ENCODE results near the gene JAK1. TPM values are rescaled to one million over a fixed set of nuclear protein-coding genes. Genes with fewer than 3 reads are reported as not detected.

The JAK1 gene
- total and polyA plus RNA-seq, 2 experiments from 2014 or later = 8.0 to 19.5 TPM

- no peaks in the 10 kb centered on the region for H3F3A ChIP-seq (replicated peaks; ENCODE audit: low read depth)
- no peak overlapping the region for H3K27ac ChIP-seq (ENCODE audit: low read depth)
- no peaks in the 10 kb centered on the region for H3K79me2 ChIP-seq (replicated peaks; ENCODE audit: insufficient read depth)
- 0 out of 2 replicates have a peak, but pooled peaks cover 4% of the 10 kb centered on the region for H3K36me3 ChIP-seq (ENCODE audit: insufficient read depth)
- peaks cover 5% of the 10 kb centered on the region; the same call in 1 of the 2 replicates for H4K20me1 ChIP-seq (replicated peaks; ENCODE audit: insufficient read depth)
- H3K36me3 Mint-ChIP-seq (ENCODE audit: low read depth) = peaks cover 27% of the 10 kb centered on the region
- no peak overlapping the region for H2AFZ ChIP-seq
- H3K4me2 ChIP-seq = no peak overlapping the region
- TF ChIP-seq JUNB (IDR thresholded peaks at IDR 0.05; ENCODE audit: unreplicated experiment) = no peak
- TF ChIP-seq ZNF114 (CRISPR knock-in tag; IDR thresholded peaks at IDR 0.05) = no peak
- TF ChIP-seq, protein P1, sequence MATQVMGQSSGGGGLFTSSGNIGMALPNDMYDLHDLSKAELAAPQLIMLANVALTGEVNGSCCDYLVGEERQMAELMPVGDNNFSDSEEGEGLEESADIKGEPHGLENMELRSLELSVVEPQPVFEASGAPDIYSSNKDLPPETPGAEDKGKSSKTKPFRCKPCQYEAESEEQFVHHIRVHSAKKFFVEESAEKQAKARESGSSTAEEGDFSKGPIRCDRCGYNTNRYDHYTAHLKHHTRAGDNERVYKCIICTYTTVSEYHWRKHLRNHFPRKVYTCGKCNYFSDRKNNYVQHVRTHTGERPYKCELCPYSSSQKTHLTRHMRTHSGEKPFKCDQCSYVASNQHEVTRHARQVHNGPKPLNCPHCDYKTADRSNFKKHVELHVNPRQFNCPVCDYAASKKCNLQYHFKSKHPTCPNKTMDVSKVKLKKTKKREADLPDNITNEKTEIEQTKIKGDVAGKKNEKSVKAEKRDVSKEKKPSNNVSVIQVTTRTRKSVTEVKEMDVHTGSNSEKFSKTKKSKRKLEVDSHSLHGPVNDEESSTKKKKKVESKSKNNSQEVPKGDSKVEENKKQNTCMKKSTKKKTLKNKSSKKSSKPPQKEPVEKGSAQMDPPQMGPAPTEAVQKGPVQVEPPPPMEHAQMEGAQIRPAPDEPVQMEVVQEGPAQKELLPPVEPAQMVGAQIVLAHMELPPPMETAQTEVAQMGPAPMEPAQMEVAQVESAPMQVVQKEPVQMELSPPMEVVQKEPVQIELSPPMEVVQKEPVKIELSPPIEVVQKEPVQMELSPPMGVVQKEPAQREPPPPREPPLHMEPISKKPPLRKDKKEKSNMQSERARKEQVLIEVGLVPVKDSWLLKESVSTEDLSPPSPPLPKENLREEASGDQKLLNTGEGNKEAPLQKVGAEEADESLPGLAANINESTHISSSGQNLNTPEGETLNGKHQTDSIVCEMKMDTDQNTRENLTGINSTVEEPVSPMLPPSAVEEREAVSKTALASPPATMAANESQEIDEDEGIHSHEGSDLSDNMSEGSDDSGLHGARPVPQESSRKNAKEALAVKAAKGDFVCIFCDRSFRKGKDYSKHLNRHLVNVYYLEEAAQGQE (IDR thresholded peaks at IDR 0.05; ENCODE audit: unreplicated experiment) = no peak
- no peak for TF ChIP-seq CTCF (conservative IDR thresholded peaks at IDR 0.05; ENCODE audit: low read depth in 2 of 2)
- TF ChIP-seq EZH2phosphoT487 (IDR thresholded peaks at IDR 0.05; ENCODE audit: unreplicated experiment) = no peak
- TF ChIP-seq, protein P2, sequence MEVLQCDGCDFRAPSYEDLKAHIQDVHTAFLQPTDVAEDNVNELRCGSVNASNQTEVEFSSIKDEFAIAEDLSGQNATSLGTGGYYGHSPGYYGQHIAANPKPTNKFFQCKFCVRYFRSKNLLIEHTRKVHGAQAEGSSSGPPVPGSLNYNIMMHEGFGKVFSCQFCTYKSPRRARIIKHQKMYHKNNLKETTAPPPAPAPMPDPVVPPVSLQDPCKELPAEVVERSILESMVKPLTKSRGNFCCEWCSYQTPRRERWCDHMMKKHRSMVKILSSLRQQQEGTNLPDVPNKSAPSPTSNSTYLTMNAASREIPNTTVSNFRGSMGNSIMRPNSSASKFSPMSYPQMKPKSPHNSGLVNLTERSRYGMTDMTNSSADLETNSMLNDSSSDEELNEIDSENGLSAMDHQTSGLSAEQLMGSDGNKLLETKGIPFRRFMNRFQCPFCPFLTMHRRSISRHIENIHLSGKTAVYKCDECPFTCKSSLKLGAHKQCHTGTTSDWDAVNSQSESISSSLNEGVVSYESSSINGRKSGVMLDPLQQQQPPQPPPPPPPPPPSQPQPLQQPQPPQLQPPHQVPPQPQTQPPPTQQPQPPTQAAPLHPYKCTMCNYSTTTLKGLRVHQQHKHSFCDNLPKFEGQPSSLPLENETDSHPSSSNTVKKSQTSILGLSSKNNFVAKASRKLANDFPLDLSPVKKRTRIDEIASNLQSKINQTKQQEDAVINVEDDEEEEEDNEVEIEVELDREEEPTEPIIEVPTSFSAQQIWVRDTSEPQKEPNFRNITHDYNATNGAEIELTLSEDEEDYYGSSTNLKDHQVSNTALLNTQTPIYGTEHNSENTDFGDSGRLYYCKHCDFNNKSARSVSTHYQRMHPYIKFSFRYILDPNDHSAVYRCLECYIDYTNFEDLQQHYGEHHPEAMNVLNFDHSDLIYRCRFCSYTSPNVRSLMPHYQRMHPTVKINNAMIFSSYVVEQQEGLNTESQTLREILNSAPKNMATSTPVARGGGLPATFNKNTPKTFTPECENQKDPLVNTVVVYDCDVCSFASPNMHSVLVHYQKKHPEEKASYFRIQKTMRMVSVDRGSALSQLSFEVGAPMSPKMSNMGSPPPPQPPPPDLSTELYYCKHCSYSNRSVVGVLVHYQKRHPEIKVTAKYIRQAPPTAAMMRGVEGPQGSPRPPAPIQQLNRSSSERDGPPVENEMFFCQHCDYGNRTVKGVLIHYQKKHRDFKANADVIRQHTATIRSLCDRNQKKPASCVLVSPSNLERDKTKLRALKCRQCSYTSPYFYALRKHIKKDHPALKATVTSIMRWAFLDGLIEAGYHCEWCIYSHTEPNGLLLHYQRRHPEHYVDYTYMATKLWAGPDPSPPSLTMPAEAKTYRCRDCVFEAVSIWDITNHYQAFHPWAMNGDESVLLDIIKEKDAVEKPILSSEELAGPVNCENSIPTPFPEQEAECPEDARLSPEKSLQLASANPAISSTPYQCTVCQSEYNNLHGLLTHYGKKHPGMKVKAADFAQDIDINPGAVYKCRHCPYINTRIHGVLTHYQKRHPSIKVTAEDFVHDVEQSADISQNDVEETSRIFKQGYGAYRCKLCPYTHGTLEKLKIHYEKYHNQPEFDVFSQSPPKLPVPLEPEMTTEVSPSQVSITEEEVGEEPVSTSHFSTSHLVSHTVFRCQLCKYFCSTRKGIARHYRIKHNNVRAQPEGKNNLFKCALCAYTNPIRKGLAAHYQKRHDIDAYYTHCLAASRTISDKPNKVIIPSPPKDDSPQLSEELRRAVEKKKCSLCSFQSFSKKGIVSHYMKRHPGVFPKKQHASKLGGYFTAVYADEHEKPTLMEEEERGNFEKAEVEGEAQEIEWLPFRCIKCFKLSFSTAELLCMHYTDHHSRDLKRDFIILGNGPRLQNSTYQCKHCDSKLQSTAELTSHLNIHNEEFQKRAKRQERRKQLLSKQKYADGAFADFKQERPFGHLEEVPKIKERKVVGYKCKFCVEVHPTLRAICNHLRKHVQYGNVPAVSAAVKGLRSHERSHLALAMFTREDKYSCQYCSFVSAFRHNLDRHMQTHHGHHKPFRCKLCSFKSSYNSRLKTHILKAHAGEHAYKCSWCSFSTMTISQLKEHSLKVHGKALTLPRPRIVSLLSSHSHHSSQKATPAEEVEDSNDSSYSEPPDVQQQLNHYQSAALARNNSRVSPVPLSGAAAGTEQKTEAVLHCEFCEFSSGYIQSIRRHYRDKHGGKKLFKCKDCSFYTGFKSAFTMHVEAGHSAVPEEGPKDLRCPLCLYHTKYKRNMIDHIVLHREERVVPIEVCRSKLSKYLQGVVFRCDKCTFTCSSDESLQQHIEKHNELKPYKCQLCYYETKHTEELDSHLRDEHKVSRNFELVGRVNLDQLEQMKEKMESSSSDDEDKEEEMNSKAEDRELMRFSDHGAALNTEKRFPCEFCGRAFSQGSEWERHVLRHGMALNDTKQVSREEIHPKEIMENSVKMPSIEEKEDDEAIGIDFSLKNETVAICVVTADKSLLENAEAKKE (CRISPR knock-in tag; IDR thresholded peaks at IDR 0.05) = no peak
- TF ChIP-seq NANOG (IDR thresholded peaks at IDR 0.05; ENCODE audit: borderline replicate concordance) = no peak
- no peak for TF ChIP-seq POLR2AphosphoS5 (IDR thresholded peaks at IDR 0.05; ENCODE audit: low read depth)
- TF ChIP-seq, protein P3, sequence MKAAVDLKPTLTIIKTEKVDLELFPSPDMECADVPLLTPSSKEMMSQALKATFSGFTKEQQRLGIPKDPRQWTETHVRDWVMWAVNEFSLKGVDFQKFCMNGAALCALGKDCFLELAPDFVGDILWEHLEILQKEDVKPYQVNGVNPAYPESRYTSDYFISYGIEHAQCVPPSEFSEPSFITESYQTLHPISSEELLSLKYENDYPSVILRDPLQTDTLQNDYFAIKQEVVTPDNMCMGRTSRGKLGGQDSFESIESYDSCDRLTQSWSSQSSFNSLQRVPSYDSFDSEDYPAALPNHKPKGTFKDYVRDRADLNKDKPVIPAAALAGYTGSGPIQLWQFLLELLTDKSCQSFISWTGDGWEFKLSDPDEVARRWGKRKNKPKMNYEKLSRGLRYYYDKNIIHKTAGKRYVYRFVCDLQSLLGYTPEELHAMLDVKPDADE (IDR thresholded peaks at IDR 0.05) = no peak
- no peak for TF ChIP-seq CREB1 (CRISPR knock-in tag; IDR thresholded peaks at IDR 0.05; ENCODE audit: low read depth)
- no peak for TF ChIP-seq EZH2 (IDR thresholded peaks at IDR 0.05; ENCODE audit: low read depth, unreplicated experiment)
- TF ChIP-seq ZNF331 (CRISPR knock-in tag; IDR thresholded peaks at IDR 0.05; ENCODE audit: low read depth) = no peak
- no peak for TF ChIP-seq STAT1 (IDR thresholded peaks at IDR 0.05; ENCODE audit: unreplicated experiment)
- H3K27me3 Mint-ChIP-seq (ENCODE audit: insufficient read depth, low read depth, poor library complexity) = peaks cover 2% of the 10 kb centered on the region
- H3K4me1 Mint-ChIP-seq = no peaks in the 10 kb centered on the region; the same call in 2 of the 3 replicates
- no peaks in the 10 kb centered on the region for H3K9me3 Mint-ChIP-seq
- DNase-seq (ENCODE audit: low spot score) = no peak
- H3K9me2 ChIP-seq (ENCODE audit: insufficient read depth) = 0 out of 2 replicates have a peak, but pooled peaks cover 3% of the 10 kb centered on the region
- H3K27ac Mint-ChIP-seq = no peak overlapping the region
- no peaks in the 10 kb centered on the region for H3K4me1 ChIP-seq (ENCODE audit: insufficient read depth)
- no peaks in the 10 kb centered on the region for H3K27me3 ChIP-seq (ENCODE audit: insufficient read depth)
- H3K4me3 Mint-ChIP-seq = no peak overlapping the region
- no peak overlapping the region for H3K4me3 ChIP-seq
- no peak for ATAC-seq
Measured at GRCh38 chr1:64871256-64871655, 95.1 kb downstream of the JAK1 start.

Data from GM23338 (cell line).